ENCODE measurements around the gene CTNND1.

DNA sequence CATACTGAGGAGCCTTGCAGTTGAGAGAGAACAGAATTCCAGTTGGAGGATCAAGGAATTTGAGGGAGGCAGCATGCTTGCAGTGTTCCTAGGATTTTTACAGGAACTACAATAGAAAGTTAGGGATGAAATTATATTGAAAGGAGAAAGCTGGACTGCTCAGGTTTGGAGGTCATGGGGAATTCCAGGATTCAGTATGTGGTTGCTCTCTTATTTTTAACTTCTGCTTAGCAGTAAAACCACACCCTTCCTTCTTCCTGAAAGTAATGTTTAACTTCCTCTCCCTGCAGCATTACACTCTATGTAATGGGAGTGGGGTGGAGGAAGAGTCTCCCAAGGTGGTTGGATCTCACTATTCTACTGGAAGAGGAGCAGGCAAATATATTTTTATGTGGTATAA, 31.3 kb downstream of the CTNND1 start:
- TF ChIP-seq, protein P1, sequence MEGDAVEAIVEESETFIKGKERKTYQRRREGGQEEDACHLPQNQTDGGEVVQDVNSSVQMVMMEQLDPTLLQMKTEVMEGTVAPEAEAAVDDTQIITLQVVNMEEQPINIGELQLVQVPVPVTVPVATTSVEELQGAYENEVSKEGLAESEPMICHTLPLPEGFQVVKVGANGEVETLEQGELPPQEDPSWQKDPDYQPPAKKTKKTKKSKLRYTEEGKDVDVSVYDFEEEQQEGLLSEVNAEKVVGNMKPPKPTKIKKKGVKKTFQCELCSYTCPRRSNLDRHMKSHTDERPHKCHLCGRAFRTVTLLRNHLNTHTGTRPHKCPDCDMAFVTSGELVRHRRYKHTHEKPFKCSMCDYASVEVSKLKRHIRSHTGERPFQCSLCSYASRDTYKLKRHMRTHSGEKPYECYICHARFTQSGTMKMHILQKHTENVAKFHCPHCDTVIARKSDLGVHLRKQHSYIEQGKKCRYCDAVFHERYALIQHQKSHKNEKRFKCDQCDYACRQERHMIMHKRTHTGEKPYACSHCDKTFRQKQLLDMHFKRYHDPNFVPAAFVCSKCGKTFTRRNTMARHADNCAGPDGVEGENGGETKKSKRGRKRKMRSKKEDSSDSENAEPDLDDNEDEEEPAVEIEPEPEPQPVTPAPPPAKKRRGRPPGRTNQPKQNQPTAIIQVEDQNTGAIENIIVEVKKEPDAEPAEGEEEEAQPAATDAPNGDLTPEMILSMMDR (IDR thresholded peaks at IDR 0.05; ENCODE audit: poor library complexity) = no peak
- TF ChIP-seq EZH2phosphoT487 (IDR thresholded peaks at IDR 0.05; ENCODE audit: low read depth, severe bottlenecking, unreplicated experiment) = no peak

All from hepatocyte (in vitro differentiated cells).